SKM-1 (cell line): ENCODE results near the gene SCTR.
A peak's percentile ranks its signal among the peaks of the same experiment; 100 is the strongest.
"Not testable (repeated sequence)": the region's sequence is repeated elsewhere in the genome, so short reads cannot be mapped to it uniquely, and the experiment has no call there.

Experiments used
- DNase-seq: peaks from one replicate; lab custom pipeline; 2025; ENCODE audit not compliant: unreplicated experiment; lab: John Stamatoyannopoulos, UW

Gene SCTR

DNA sequence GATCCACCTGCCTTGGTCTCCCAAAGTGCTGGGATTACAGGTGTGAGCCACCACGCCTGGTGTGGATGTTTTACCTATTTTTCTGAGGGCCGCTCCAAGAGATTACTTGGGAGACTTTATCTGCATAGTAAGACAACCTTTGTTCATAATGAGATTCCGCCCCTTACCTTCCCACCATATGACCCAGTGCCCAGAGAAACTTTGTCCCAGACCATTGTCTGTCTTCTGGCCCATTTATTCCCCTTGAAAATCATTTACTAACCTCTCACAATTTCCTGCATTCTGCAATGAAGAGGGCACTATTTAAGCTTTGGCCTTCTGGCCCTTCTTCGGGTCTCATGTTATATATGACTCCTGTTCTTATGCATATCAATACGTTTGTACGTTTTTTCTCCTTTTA, 106.4 kb downstream of the SCTR start:
- no peak for DNase-seq

DNA sequence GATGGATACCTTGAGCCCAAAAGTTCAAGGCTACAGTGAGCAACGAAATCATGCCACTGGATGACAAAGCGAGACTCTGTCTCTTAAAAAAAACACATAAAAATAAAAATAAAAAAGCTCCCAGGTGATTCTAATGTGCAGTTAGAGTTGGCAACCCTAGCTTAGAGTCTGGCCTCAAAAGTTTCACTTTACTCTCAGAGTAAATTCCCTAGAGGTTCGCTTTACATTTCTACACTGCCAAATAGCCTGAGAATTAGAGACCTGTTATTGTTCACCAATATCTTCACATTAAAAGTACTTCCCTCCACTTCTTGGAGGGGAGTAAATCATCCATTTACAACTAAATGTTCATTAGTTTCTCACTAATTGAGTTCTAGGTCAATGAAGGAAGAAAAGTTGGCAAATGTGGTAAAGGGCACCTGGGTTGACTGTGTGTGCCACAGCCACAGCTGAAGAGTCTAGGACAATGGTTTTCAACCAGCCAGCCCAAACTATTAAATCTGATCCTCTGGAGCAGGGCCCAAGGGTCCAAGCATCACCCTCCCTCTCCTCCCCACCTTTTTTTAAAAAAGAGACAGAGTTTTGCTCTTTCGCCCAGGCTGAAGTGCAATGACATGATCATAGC, 107.9 kb downstream of the SCTR start:
- DNase-seq: no peak

DNA sequence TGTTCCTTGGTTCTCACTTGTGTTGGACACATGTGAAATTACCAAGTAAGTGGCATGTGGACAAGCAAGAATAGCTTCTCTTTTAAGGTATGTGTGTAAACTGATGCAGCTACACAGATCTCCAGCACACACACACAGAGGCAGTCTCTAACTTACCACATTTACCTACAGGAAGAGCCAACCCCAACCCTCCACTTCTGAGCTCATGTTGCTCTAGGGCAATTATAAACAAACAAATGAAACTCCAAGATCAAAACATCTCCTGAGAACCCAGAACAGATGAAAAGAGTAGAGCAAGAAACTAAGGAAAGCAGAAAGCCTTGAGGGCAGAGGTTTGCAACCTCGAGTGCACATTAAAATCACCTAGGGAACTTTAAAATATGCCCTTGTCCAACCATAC, 108.7 kb downstream of the SCTR start:
- no peak for DNase-seq

DNA sequence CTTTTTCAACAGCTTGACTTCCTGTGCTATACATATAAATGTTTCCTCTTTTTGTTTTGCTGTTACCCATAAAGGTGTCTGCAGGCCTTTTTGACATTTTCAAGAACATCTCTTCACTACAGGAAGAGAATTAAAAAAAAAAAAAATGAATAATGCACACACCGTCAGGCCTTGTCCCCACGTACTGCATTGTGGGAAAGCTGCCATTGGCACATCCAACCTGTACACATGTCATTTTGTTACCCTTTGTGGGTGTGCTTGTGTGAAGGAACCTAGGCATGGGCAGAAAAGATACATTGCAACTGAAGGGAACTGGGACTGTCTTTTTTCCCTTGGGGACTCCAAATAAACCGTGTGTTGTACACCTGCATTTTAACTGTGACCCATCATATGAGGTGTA, 109.4 kb downstream of the SCTR start:
- DNase-seq: no peak

DNA sequence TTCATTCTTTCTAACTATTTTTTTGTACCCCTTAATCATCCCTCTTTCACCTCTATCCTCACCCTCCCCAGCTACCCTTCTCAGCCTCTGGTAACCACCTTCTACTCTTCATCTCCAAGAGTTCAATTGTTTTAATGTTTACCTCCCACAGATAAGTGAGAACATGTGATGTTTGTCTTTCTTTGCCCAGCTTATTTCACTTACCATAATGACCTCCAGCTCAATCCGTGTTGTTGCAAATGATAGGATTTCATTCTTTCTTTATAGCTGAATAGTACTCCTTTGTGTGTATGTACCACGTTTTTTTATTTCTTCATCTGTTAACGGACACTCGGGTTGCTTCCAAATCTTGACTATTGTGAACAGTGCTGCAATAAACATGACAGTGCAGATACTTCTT, 114.8 kb downstream of the SCTR start:
- DNase-seq: no peak

DNA sequence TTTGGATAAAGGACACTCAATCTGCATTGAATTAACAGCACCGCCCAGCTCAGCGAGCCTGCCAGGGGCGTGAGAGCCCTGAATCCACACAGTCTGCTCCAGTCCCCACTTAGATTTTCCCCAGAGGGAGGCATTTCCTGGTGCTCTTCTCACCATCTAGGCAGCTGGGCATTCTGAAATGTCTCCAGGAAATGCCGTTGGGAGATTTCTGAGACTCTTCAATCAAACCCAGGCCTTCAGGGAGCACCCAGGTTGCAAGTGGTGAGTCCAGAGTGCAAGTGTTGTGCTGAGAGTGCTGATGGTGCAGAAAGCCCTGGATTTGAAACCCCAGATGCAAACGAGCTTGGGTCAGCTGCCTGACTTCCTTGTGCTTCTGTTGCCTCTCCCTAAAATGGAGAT, 116.1 kb downstream of the SCTR start:
- DNase-seq: no peak

DNA sequence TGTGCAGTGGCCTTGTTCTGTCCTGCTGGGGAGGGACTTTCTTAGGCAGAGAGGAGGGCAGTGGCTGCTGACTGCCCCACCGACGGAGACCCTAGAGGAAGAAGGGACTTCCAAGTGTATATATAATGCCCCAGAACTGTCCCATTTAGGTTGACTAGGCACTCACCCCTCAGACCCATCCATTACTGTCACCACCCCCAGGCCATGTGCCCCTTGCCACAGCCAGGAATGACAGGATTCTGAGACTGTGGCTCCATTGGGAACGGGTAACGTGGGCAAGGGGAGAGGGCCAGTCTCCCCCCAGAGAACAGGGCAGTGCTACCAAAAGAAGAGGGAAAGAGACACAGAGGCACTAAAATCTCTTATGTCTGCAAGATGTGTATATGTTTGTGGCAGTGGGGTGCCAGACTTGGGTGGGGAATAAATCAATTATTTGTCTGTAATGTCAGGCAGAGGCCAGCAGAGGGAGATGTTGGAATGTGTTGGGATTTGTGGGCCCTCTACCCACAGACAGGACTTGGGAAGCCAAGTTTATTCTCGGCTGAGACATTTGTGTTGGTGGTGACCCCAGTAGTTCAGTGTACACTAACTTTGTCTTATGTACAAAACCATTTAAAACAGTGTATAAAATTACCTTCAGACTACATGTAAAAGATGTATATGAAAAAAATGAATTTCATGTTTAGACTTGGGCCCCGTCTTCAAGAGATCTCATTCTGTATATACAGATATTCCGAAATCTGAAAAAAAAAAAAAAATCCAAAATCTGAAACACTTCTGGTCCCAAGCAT, 116.7 kb downstream of the SCTR start:
- peak; percentile 43 for DNase-seq

DNA sequence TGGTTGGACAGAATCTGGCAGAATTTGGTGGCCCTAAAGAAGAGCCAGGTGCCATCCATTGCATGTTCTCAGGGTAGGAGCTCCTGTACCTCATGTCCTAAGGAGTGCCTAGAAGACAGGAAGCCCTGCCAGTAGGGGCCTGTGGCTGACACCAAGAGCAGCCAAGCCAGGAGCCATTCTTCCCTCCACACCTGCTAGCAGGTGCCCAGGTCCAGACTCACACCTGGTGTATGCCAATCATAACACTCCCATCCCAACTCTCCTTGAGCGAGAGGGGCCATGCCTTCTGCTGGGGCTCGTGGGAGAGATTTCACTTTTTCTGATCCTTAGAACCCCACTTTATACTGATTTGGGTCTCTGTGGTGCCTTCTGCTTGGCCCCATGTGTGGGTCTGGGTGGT, 119.1 kb downstream of the SCTR start:
- no peak for DNase-seq

DNA sequence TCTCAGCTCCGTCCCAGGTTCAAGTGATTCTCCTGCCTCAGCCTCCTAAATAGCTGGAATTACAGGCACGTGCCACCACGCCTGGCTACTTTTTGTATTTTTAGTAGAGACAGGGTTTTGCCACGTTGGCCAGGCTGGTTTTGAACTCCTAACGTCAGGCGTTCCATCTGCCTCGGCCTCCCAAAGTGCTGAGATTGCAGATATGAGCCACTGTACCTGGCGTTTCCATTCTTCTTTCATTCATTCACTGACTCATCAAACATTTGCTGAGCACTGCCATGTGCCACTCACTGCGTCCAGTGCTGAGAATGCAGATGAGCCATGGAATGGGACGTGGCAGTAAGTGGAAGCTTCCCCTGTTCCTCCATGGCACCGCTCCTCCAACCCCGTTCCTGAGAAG, 120.7 kb downstream of the SCTR start:
- DNase-seq: not testable (repeated sequence)

DNA sequence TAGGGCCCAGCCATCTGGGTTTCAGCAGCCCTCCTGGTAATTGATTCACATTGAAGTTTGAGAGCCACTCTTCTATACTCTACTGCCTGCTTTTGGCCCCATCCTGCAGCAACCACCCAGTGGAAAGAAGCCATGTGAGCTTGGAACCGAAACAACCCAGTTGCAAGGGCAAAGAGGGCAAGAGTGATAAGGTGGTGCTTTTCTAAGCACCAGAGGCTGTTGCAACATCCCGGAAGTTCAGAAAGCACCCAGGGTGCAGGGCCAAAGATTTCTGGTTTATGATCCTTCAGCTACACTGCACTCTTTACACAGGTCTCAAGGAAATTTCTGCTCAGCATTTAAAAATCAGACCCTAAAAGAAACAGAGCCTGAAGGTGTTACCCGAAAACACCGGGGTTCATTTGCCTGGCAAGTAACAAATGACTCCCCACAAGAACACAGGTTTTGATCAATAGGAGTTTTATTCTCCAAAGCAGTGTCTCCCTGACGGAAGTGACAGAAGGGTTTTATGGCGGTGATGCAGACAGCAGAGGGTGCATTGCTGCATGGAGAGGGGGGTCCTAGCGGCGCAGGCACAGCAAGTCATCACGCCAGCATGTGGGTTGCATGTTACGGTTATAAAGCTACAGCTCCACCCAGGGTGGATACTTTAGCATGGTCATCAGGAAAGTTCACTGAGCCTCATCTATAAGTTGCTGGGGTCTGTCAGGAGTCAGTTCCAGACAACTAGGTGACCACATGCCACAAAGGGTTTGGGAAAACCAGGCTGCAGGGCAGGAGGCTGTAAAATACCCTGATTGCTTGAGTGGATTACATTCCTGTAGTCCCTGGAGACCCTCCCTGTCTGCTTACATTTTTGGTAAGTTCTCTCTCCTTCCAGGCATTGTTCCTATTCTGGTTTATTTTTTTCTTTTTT, 121.4 kb downstream of the SCTR start:
- DNase-seq: peak; percentile 44

DNA sequence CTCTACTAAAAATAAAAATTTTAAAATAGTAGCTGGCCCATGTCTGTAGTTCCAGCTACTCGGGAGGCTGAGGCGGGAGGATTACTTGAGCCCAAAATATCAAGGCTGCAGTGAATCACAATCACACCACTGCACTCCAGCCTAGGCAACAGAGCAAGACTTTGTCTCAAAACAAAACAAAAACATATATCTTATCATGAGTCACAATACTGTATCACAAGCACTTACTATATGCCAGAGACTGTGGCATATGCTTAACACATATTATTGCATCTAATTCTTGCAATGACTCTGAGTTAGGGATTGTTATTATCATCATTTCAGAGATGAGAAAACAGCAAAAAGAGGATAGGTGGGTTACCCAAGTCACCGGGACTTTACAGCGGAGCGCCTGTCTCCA, 122.2 kb downstream of the SCTR start:
- DNase-seq: no peak

DNA sequence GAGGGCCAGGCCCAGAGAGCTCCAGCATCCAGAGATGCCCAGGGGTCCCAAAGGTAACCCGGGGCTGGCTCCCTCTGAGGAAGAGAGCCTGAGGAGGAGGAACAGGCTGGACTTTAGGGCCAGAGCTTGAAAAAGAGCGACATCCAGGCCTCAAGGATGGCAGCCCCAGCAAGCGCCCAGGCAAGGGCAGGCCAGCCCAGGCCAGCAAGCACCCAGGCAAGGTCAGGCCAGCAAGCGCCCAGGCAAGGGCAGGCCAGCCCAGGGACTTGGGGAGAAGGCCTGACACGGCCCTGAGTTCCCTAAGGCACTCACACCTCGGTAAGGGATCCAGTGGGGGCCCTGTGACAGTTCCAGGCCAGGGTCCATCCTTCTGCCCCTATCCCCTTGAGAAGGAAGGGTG, 127.1 kb downstream of the SCTR start:
- no peak for DNase-seq

DNA sequence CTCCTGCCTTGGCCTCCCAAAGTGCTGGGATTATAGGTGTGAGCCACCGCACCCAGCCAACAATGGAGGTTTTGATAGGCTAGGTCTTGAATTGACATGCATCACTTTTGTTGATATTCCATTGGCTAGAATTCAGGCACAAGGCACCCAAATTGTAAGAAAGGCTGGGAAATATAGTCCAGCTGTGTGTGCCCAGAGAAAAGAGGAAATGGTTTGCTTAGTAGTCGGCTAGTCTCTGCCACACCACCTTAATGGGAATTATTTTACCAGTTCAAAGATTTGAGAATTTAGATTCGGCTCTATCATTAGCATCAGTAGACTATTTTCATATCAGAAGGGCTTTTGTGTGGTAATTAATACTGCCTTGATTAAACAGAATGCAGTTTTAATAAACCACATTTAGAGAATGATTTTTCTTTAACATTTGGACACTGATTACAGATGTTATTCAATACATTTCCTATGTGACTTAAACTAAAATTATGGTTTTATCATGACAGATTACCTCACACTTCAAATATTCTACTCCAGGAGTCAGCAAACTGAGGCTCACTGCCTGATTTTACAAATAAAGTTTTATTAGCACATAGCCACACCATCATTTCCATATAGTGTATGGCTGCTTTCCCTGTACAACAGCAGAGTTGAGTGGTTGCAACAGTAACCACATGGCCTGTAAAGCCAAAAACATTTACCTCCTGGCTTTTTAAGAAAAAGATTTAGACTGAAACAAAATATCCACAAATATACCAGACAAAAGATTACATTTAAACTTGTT, 130.1 kb downstream of the SCTR start:
- DNase-seq: no peak
